Activated T-helper 9 cell treated with anti-CD3 and anti-CD28 coated beads, Interleukin-2, amount 50 U/mL, for 16 hours (primary cell): ENCODE results near the gene SNX12.

Source experiments
- DNase-seq: peaks from one replicate; pipeline ENCODE4 v3.0.0-alpha.2; 2020; ENCODE audit warnings: low read depth

The SNX12 gene

GRCh38 chrX:71068044-71068918 is at the start of gene SNX12:
Gene SNX12, minus strand, starts transcription at chrX:71068334. Its CDS starts 28 bp downstream, at chrX:71068306.
- peak; percentile 78 for DNase-seq

- no peak for DNase-seq
Measured at GRCh38 chrX:71117358-71117757, 49.2 kb upstream of the SNX12 start.

- DNase-seq: no peak
Measured at GRCh38 chrX:71111921-71112431, 43.8 kb upstream of the SNX12 start.

- DNase-seq: peak; percentile 68
Measured at GRCh38 chrX:71111141-71111843, 43.2 kb upstream of the SNX12 start, which contains the start of gene IL2RG. Gene IL2RG, minus strand, starts transcription at chrX:71111577. Its CDS starts 38 bp downstream, at chrX:71111539.

- DNase-seq: no peak
Measured at GRCh38 chrX:71109051-71109450, 40.9 kb upstream of the SNX12 start.

- DNase-seq: no peak
Measured at GRCh38 chrX:71107762-71108360, 39.7 kb upstream of the SNX12 start.

GRCh38 chrX:71107245-71107644 is 39.1 kb upstream of the SNX12 start:
- DNase-seq: no peak

- DNase-seq: no peak
Measured at GRCh38 chrX:71106427-71106826, 38.3 kb upstream of the SNX12 start, which contains the start of gene CXorf65. Gene CXorf65, minus strand, starts transcription at chrX:71106740. Its CDS starts 184 bp downstream, at chrX:71106556.

- DNase-seq: no peak
Measured at GRCh38 chrX:71105628-71106027, 37.5 kb upstream of the SNX12 start.

- DNase-seq: peak; percentile 41
Measured at GRCh38 chrX:71103110-71103983, 35.2 kb upstream of the SNX12 start.

GRCh38 chrX:71102292-71102691 is 34.2 kb upstream of the SNX12 start:
- no peak for DNase-seq

GRCh38 chrX:71100581-71101505 is 32.7 kb upstream of the SNX12 start:
- no peak for DNase-seq

GRCh38 chrX:71099736-71100135 is 31.6 kb upstream of the SNX12 start:
- DNase-seq: no peak

- no peak for DNase-seq
Measured at GRCh38 chrX:71098951-71099506, 30.9 kb upstream of the SNX12 start.

- DNase-seq: peak; percentile 75
Measured at GRCh38 chrX:71098302-71098701, 30.2 kb upstream of the SNX12 start.

GRCh38 chrX:71096760-71097032 is 28.6 kb upstream of the SNX12 start:
- no peak for DNase-seq

GRCh38 chrX:71095981-71096759 is 28.0 kb upstream of the SNX12 start:
- no peak for DNase-seq

GRCh38 chrX:71095555-71095980 is 27.4 kb upstream of the SNX12 start, which contains the start of gene FOXO4:
Gene FOXO4, plus strand, starts transcription at chrX:71095851. Its CDS starts 678 bp downstream, at chrX:71096529.
- peak; percentile 82 for DNase-seq

- no peak for DNase-seq
Measured at GRCh38 chrX:71095033-71095432, 26.9 kb upstream of the SNX12 start.
